OCI-LY1 (cell line): ENCODE measurements around the gene FOXF1.

ENCODE experiments used
- H2AFZ ChIP-seq: fragments of 200-600 bp; sonication (generic), shearing (Covaris generic); 2 replicates; pipeline ENCODE4 v1.6.0; 2014; ENCODE audit warnings: antibody characterized with exemption, mild to moderate bottlenecking, low read length
- H3F3A ChIP-seq: fragments of 200-600 bp; sonication (generic), shearing (Covaris generic); 2 replicates; pipeline ENCODE4 v1.6.0; 2014; ENCODE audit warnings: mild to moderate bottlenecking, antibody characterized with exemption, low read length, moderate library complexity; ENCODE audit not compliant: insufficient read depth
- H3K27ac ChIP-seq: fragments of 200-600 bp; sonication (generic); 2 replicates; pipeline ENCODE4 v1.5.1; 2014; ENCODE audit warnings: low read length, mixed run types, mild to moderate bottlenecking, low read depth; ENCODE audit not compliant: poor library complexity, severe bottlenecking
- H3K27me3 ChIP-seq: fragments of 200-600 bp; sonication (generic); 2 replicates; pipeline ENCODE4 v1.6.0; 2014; ENCODE audit warnings: antibody characterized with exemption, mild to moderate bottlenecking, low read length, moderate library complexity; ENCODE audit not compliant: insufficient read depth
- H3K36me3 ChIP-seq: fragments of 200-600 bp; sonication (generic); 2 replicates; pipeline ENCODE4 v1.6.1; 2014; ENCODE audit warnings: mild to moderate bottlenecking, antibody characterized with exemption, low read length, moderate library complexity, mixed read lengths; ENCODE audit not compliant: insufficient read depth
- H3K4me1 ChIP-seq: fragments of 200-600 bp; sonication (generic); 2 replicates; pipeline ENCODE4 v1.5.1; 2014; ENCODE audit warnings: mild to moderate bottlenecking, low read length, moderate library complexity; ENCODE audit not compliant: insufficient read depth, severe bottlenecking
- H3K4me2 ChIP-seq: fragments of 200-600 bp; sonication (generic), shearing (Covaris generic); 2 replicates; pipeline ENCODE4 v1.6.1; 2014; ENCODE audit warnings: low read length
- H3K4me3 ChIP-seq: fragments of 200-600 bp; sonication (generic); 2 replicates; pipeline ENCODE4 v1.5.1; 2014; ENCODE audit warnings: low read length, low read depth, mild to moderate bottlenecking, mixed read lengths; ENCODE audit not compliant: poor library complexity, severe bottlenecking
- H3K79me2 ChIP-seq: fragments of 200-600 bp; shearing (Covaris generic); 2 replicates; pipeline ENCODE4 v1.6.1; 2016; ENCODE audit warnings: mixed run types, low read length, mixed read lengths; ENCODE audit not compliant: insufficient read depth
- H3K9ac ChIP-seq: fragments of 200-600 bp; sonication (generic), shearing (Covaris generic); 2 replicates; pipeline ENCODE4 v1.6.1; 2014; ENCODE audit warnings: mild to moderate bottlenecking, low read length, mixed read lengths
- H3K9me2 ChIP-seq: fragments of 200-600 bp; sonication (generic), shearing (Covaris generic); 2 replicates; pipeline ENCODE4 v1.6.1; 2014; ENCODE audit warnings: low read depth, mild to moderate bottlenecking, low read length, mixed read lengths
- H3K9me3 ChIP-seq: fragments of 200-600 bp; shearing (Covaris generic); 2 replicates; pipeline ENCODE4 v1.6.1; 2014; ENCODE audit warnings: low read length, mixed read lengths
- H4K20me1 ChIP-seq: fragments of 200-600 bp; sonication (generic), shearing (Covaris generic); 2 replicates; pipeline ENCODE4 v1.6.0; 2016; ENCODE audit warnings: mild to moderate bottlenecking, low read length; ENCODE audit not compliant: insufficient read depth
- CTCF ChIP-seq: fragments of 200-600 bp; sonication (generic), shearing (Covaris generic); IDR thresholded peaks from 2 replicates; pipeline ENCODE4 v1.5.1; 2017; ENCODE audit warnings: mild to moderate bottlenecking, antibody characterized with exemption, low read length, moderate library complexity, mixed read lengths
- EZH2 ChIP-seq: fragments of 200-600 bp; sonication (generic), shearing (Covaris generic); IDR thresholded peaks from 2 replicates; pipeline ENCODE4 v1.8.0; 2017; ENCODE audit warnings: borderline replicate concordance, mixed run types, mild to moderate bottlenecking, antibody characterized with exemption, low read length, moderate library complexity, mixed read lengths

Gene FOXF1

GRCh38 chr16:86514481-86515376 lies 4.4 kb downstream of the FOXF1 start:
- Histone ChIP-seq H3K27ac (no peak overlapping the region), H3K4me2 (no peak overlapping the region), H3K4me3 (no peak overlapping the region), H3F3A (no peaks in the 10 kb centered on the region), H3K4me1 (no peaks in the 10 kb centered on the region), H3K36me3 (no peaks in the 10 kb centered on the region), H3K9me3 (no peaks in the 10 kb centered on the region), H2AFZ (no peak overlapping the region), H3K9me2 (no peaks in the 10 kb centered on the region), H3K79me2 (no peaks in the 10 kb centered on the region), H3K27me3 (no peaks in the 10 kb centered on the region; the same call in 1 of the 2 replicates), H4K20me1 (no peaks in the 10 kb centered on the region), H3K9ac (no peak overlapping the region)
- TF ChIP-seq EZH2 (no peak), CTCF (no peak)

GRCh38 chr16:86515413-86515776 lies 5.1 kb downstream of the FOXF1 start:
- H4K20me1 ChIP-seq: no peaks in the 10 kb centered on the region
- no peak overlapping the region for H3K4me2 ChIP-seq

GRCh38 chr16:86515777-86516622 lies 5.7 kb downstream of the FOXF1 start:
- Histone ChIP-seq H3K9ac (no peak overlapping the region), H2AFZ (no peak overlapping the region), H4K20me1 (no peaks in the 10 kb centered on the region), H3K4me3 (no peak overlapping the region), H3K9me2 (no peaks in the 10 kb centered on the region), H3K36me3 (no peaks in the 10 kb centered on the region), H3K79me2 (no peaks in the 10 kb centered on the region), H3F3A (no peaks in the 10 kb centered on the region), H3K27ac (no peak overlapping the region), H3K4me2 (no peak overlapping the region), H3K9me3 (no peaks in the 10 kb centered on the region), H3K4me1 (no peaks in the 10 kb centered on the region), H3K27me3 (no peaks in the 10 kb centered on the region; the same call in 1 of the 2 replicates)
- no peak for TF ChIP-seq EZH2
- no peak for TF ChIP-seq CTCF

More at GRCh38 chr16:86515413-86515776, 5.1 kb downstream of the FOXF1 start:
- H3K27ac ChIP-seq: no peak overlapping the region
- TF ChIP-seq CTCF (no peak), EZH2 (no peak)
- H3K36me3 ChIP-seq: no peaks in the 10 kb centered on the region
- no peak overlapping the region for H3K9ac ChIP-seq
- H3K4me3 ChIP-seq: no peak overlapping the region
- no peaks in the 10 kb centered on the region for H3F3A ChIP-seq
- no peaks in the 10 kb centered on the region for H3K4me1 ChIP-seq
- H3K9me3 ChIP-seq: no peaks in the 10 kb centered on the region
- H3K79me2 ChIP-seq: no peaks in the 10 kb centered on the region
- H2AFZ ChIP-seq: no peak overlapping the region
- no peaks in the 10 kb centered on the region for H3K9me2 ChIP-seq
- H3K27me3 ChIP-seq: no peaks in the 10 kb centered on the region; the same call in 1 of the 2 replicates
